Measurements from ENCODE around the gene DNAAF5.
"Not testable (repeated sequence)": the region's sequence is repeated elsewhere in the genome, so short reads cannot be mapped to it uniquely, and the experiment has no call there.

Gene DNAAF5

GRCh38 chr7:748446-748845, 21.9 kb downstream of the DNAAF5 start:
- no peak for DNase-seq

- DNase-seq: no peak
These were observed 22.6 kb downstream of the DNAAF5 start for GRCh38 chr7:749140-749551.

GRCh38 chr7:750111-750905, 23.8 kb downstream of the DNAAF5 start:
- no peak for DNase-seq

GRCh38 chr7:751826-752225, 25.3 kb downstream of the DNAAF5 start:
- DNase-seq: no peak

GRCh38 chr7:752256-752655, 25.8 kb downstream of the DNAAF5 start:
- not testable (repeated sequence) for DNase-seq

- no peak for DNase-seq
These were observed 26.7 kb downstream of the DNAAF5 start for GRCh38 chr7:753190-753589.

GRCh38 chr7:754531-755412, 28.3 kb downstream of the DNAAF5 start:
- no peak for DNase-seq

GRCh38 chr7:755413-755805, 28.9 kb downstream of the DNAAF5 start:
- no peak for DNase-seq

GRCh38 chr7:756231-756927, 29.9 kb downstream of the DNAAF5 start:
- no peak for DNase-seq

- no peak for DNase-seq
These were observed 30.5 kb downstream of the DNAAF5 start for GRCh38 chr7:756928-757560.

- no peak for DNase-seq
These were observed 31.3 kb downstream of the DNAAF5 start for GRCh38 chr7:757741-758163.

GRCh38 chr7:759569-759968, 33.1 kb downstream of the DNAAF5 start:
- no peak for DNase-seq

GRCh38 chr7:760006-760405, 33.5 kb downstream of the DNAAF5 start:
- DNase-seq: no peak

GRCh38 chr7:761101-761500, 34.6 kb downstream of the DNAAF5 start:
- DNase-seq: no peak

- no peak for DNase-seq
These were observed 35.1 kb downstream of the DNAAF5 start for GRCh38 chr7:761631-762030.

- no peak for DNase-seq
These were observed 36.4 kb downstream of the DNAAF5 start for GRCh38 chr7:762885-763284.

GRCh38 chr7:763762-764161, 37.3 kb downstream of the DNAAF5 start:
- DNase-seq: no peak

- DNase-seq: no peak
These were observed 38.9 kb downstream of the DNAAF5 start for GRCh38 chr7:765383-765782.

- DNase-seq: no peak
These were observed 41.1 kb downstream of the DNAAF5 start for GRCh38 chr7:767580-767940.

- DNase-seq: no peak
These were observed 41.6 kb downstream of the DNAAF5 start for GRCh38 chr7:767941-768731.

GRCh38 chr7:768881-769504, 42.5 kb downstream of the DNAAF5 start:
- no peak for DNase-seq

GRCh38 chr7:770336-770735, 43.8 kb downstream of the DNAAF5 start:
- DNase-seq: no peak
